Prostate gland (tissue), 2 donors: ENCODE measurements around the gene EI24. TPM values are rescaled to one million over a fixed set of nuclear protein-coding genes. Genes with fewer than 3 reads are reported as not detected.
A peak's percentile ranks its signal among the peaks of the same experiment; 100 is the strongest.

Experiments used
- DNase-seq: peaks from one replicate; pipeline ENCODE4 v3.0.0-alpha.2; 2019; ENCODE audit warnings: low spot score
- H3K27ac ChIP-seq, 2 donors: fragments of 200-600 bp; sonication (generic); 2 replicates each; pipeline ENCODE4 v1.5.1; 2017 to 2019
- H3K27me3 ChIP-seq: fragments of 200-600 bp; sonication (generic); replicated peaks from 2 replicates; pipeline ENCODE4 v1.5.1; 2019; ENCODE audit not compliant: insufficient read depth
- H3K36me3 ChIP-seq, 2 donors: fragments of 200-600 bp; sonication (generic); 1 replicate in 1 of 2; 2 replicates in 1 of 2; pipeline versions ENCODE4 v1.5.1 to v1.8.1; 2017 to 2019
- H3K4me1 ChIP-seq: fragments of 200-600 bp; sonication (generic); replicated peaks from 2 replicates; pipeline ENCODE4 v1.5.1; 2019
- H3K4me3 ChIP-seq, 2 donors: fragments of 200-600 bp; sonication (generic); 2 replicates each; pipeline ENCODE4 v1.5.1; 2017 to 2019
- H3K9me3 ChIP-seq: fragments of 200-600 bp; sonication (generic); 2 replicates; pipeline ENCODE4 v1.5.1; 2017
- CTCF ChIP-seq, 4 experiments: fragments of 200-600 bp in 2 of 4; fragments of 450-650 bp in 2 of 4; sonication (generic) in 2 of 4; IDR thresholded peaks; 1 replicate in 3 of 4; 2 replicates in 1 of 4; pipeline ENCODE4 v1.5.1; 2016 to 2019; ENCODE audit warnings: antibody characterized with exemption in 4 of 4, mild to moderate bottlenecking in 2 of 4, moderate library complexity in 2 of 4
- POLR2A ChIP-seq: fragments of 450-650 bp; IDR thresholded peaks from one replicate; pipeline ENCODE4 v1.6.1; 2016; ENCODE audit warnings: antibody characterized with exemption, mild to moderate bottlenecking
- POLR2AphosphoS5 ChIP-seq: sonication (generic); formaldehyde crosslinking; IDR thresholded peaks from one replicate; pipeline ENCODE4 v1.6.1; 2017; ENCODE audit warnings: antibody characterized with exemption
- WGBS: methylation state at CpG from one replicate; pipeline ENCODE4 v1.1.5; 2018; 5-methylcytosine and 5-hydroxymethylcytosine counted together
- intact Hi-C: fragments of 100-400 bp; cut with DNase I; formaldehyde crosslinking; loops from one replicate; pipeline ENCODE4 v1.14.2; 2022
- total RNA-seq, 2 donors: library from RNA; depleted of rRNA; stranded (reverse); fragments of >200 nt; gene quantifications; one replicate each; pipeline ENCODE4 v1.1.0, GENCODE V29; 2016

The EI24 gene
- total RNA-seq, 2 donors from 2014 or later = 41.4 to 118 TPM

- no peak for TF ChIP-seq POLR2A
- TF ChIP-seq POLR2AphosphoS5 = no peak
- TF ChIP-seq CTCF (IDR thresholded peaks at IDR 0.05) = no peak
- 60% methylated on average over 4 of the region's 4 CpGs for WGBS
- Histone ChIP-seq H3K27me3 (no peaks in the 10 kb centered on the region), H3K4me3 (no peak overlapping the region), H3K27ac (no peak overlapping the region), H3K9me3 (no peaks in the 10 kb centered on the region), H3K36me3 (no peaks in the 10 kb centered on the region), H3K4me1 (no peaks in the 10 kb centered on the region)
- intact Hi-C loops = no loop called here
- DNase-seq = no peak
Observed at GRCh38 chr11:125562430-125562829, 6.8 kb upstream of the EI24 start.

- TF ChIP-seq POLR2A (no peak), POLR2AphosphoS5 (peak; percentile 12)
- no peak overlapping the region for H3K27ac ChIP-seq
- H3K27me3 ChIP-seq = no peaks in the 10 kb centered on the region
- H3K4me3 ChIP-seq = no peak overlapping the region
- no peaks in the 10 kb centered on the region for H3K9me3 ChIP-seq
- WGBS = 65% methylated on average over 3 of the region's 3 CpGs
- DNase-seq = no peak
- intact Hi-C loops = no loop called here
- no peaks in the 10 kb centered on the region for H3K4me1 ChIP-seq
- H3K36me3 ChIP-seq = no peaks in the 10 kb centered on the region
Observed at GRCh38 chr11:125564357-125564756, 4.9 kb upstream of the EI24 start.

GRCh38 chr11:125566235-125566634 lies 3.0 kb upstream of the EI24 start:
- TF ChIP-seq CTCF (IDR thresholded peaks at IDR 0.05) (no peak), POLR2AphosphoS5 (no peak), POLR2A (no peak)
- Histone ChIP-seq H3K27me3 (no peaks in the 10 kb centered on the region), H3K4me1 (peaks cover 2% of the 10 kb centered on the region), H3K36me3 (no peaks in the 10 kb centered on the region), H3K4me3 (no peak overlapping the region), H3K27ac (no peak overlapping the region), H3K9me3 (no peaks in the 10 kb centered on the region)
- no peak for DNase-seq
- WGBS = 95% methylated on average over 4 of the region's 4 CpGs
- intact Hi-C loops = no loop called here

GRCh38 chr11:125569915-125570621 lies 791 bp downstream of the EI24 start:
- WGBS = 2% methylated on average over 9 of the region's 9 CpGs
- Histone ChIP-seq H3K27me3 (no peaks in the 10 kb centered on the region), H3K4me1 (peaks cover 2% of the 10 kb centered on the region), H3K36me3 (no peaks in the 10 kb centered on the region), H3K27ac (peak overlapping the region; percentile 73 to 81), H3K9me3 (no peaks in the 10 kb centered on the region), H3K4me3 (peak overlapping the region; percentile 73 to 91)
- intact Hi-C loops = no loop called here
- DNase-seq = no peak
- TF ChIP-seq CTCF (IDR thresholded peaks at IDR 0.05) (no peak), POLR2AphosphoS5 (no peak), POLR2A (no peak)

GRCh38 chr11:125570952-125571351 lies 1.7 kb downstream of the EI24 start:
- H3K4me1 ChIP-seq = peaks cover 2% of the 10 kb centered on the region
- H3K9me3 ChIP-seq = no peaks in the 10 kb centered on the region
- no peak overlapping the region for H3K4me3 ChIP-seq
- H3K36me3 ChIP-seq = no peaks in the 10 kb centered on the region
- no peaks in the 10 kb centered on the region for H3K27me3 ChIP-seq
- TF ChIP-seq CTCF (IDR thresholded peaks at IDR 0.05) = no peak
- no peak for TF ChIP-seq POLR2AphosphoS5
- TF ChIP-seq POLR2A = no peak
- H3K27ac ChIP-seq = no peak overlapping the region
- intact Hi-C loops = no loop called here
- no peak for DNase-seq
- WGBS = 74% methylated on average over 2 of the region's 2 CpGs
